HG02981 (cell line): ENCODE measurements around the gene KRTAP10-4.
"Not testable (repeated sequence)": the region's sequence is repeated elsewhere in the genome, so short reads cannot be mapped to it uniquely, and the experiment has no call there.

ENCODE experiments used
- ATAC-seq: cut with Tn5 transposase; IDR thresholded peaks from one replicate; pipeline ENCODE4 v1.9.1; 2021; ENCODE audit warnings: mild to moderate bottlenecking, moderate library complexity; ENCODE audit not compliant: unreplicated experiment

The KRTAP10-4 gene

DNA sequence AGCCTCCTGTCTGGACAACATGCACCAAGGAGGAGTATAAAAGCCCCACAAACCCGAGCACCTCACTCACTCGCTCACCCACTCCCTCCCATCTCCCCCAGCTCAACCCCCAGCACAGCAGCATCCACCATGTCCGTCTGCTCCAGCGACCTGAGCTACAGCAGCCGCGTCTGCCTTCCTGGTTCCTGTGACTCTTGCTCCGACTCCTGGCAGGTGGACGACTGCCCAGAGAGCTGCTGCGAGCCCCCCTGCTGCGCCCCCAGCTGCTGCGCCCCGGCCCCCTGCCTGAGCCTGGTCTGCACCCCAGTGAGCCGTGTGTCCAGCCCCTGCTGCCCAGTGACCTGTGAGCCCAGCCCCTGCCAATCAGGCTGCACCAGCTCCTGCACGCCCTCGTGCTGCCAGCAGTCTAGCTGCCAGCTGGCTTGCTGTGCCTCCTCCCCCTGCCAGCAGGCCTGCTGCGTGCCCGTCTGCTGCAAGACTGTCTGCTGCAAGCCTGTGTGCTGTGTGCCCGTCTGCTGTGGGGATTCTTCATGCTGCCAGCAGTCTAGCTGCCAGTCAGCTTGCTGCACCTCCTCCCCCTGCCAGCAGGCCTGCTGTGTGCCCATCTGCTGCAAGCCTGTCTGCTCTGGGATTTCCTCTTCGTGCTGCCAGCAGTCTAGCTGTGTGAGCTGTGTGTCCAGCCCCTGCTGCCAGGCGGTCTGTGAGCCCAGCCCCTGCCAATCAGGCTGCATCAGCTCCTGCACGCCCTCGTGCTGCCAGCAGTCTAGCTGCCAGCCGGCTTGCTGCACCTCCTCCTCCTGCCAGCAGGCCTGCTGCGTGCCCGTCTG, at the start of gene KRTAP10-4:
KRTAP10-4 (plus strand) TSS at position 100 of the 827 bp plus-strand sequence; CDS start at position 130, 30 bp downstream.
- ATAC-seq = not testable (repeated sequence)

GRCh38 chr21:44524414-44525371, 48.8 kb upstream of the KRTAP10-4 start:
- ATAC-seq = no peak

GRCh38 chr21:44525391-44526095, 48.0 kb upstream of the KRTAP10-4 start:
- no peak for ATAC-seq

GRCh38 chr21:44526096-44526997, 47.2 kb upstream of the KRTAP10-4 start:
- no peak for ATAC-seq

GRCh38 chr21:44527156-44527982, 46.2 kb upstream of the KRTAP10-4 start:
- ATAC-seq = no peak

DNA sequence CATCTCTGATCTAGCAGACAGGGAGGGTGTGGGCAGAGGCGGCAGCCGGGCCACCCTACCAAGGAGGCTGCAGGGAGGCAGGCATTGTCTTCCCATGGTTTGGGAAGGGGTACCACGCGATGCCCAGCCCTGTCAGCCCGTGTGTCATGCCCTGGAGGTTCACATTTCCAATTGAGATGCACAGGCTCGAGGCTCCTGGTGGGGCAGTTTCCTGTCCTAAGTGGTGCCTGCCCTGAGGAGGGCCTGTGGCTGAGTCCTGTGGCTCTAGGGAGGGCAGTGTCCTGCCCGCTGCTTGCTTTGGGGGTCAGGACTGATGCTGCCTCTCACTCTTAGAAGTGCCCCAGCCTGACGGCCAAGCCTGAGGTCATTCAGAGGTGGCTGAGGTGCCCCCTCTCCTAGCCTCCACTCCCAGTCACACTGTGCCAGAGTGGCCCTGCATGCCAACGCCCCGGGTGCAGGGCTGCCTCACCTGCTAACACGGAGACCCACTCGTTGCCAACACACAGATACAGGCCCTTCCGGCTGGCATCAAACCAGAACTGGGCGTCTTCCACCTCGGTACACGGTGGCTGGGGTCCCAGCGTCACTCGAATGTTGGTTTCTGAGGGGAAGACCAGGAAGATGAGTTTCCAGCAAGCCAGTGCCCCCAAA, 45.4 kb upstream of the KRTAP10-4 start:
- ATAC-seq = no peak

GRCh38 chr21:44528634-44528995, 44.9 kb upstream of the KRTAP10-4 start:
- ATAC-seq = no peak

DNA sequence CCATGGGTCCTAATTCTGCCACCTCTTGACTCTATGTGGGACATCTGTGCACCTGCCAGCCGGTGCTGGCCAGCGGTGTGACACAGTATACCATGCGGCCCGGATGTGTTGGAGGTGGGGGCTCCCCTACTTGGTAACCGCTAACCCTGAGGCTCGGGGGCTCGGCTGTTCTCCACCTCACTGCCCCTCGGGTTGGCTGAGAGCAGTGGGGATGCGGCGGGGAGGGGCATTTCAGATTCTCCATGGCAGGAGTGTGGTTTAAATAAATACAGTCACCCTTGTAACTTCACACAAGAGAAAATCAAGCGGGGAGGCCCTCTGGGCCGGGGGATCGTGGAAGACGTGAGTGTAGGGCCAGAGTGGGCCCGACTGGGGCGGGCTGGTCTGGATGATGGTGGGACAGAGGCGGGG, 44.5 kb upstream of the KRTAP10-4 start:
- ATAC-seq = no peak

DNA sequence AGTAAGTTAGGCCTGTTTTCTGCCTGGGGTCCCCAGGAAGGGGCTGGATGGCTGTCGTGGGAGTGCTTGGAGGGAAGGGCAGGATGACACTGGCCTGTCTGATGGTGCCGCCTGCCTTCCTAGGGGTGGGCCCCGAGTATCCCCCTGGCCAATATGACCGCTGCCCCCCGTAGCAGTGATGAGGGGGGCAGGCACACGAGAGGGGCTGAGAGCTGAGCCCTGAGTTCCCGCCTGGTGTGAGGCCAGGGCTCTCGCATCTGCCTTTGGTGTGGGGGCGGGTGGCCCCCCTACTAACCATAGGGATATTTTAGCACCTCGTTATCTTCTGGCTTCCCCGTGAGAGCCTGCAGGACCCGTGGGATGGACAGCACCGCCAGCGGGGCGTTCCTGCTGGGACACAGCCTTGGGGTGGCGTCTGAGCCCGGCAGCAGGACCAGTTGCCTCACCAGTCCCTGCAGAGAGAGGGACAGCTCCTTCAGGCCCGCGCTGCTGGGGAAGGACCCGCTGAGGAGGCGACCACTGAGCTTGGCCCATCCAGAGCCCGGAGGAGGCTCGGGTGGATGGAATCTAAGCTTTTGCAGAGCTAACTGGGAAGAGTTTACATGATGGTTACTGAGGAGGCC, 43.9 kb upstream of the KRTAP10-4 start:
- no peak for ATAC-seq

- no peak for ATAC-seq
These were observed 43.2 kb upstream of the KRTAP10-4 start for GRCh38 chr21:44530221-44530902.

DNA sequence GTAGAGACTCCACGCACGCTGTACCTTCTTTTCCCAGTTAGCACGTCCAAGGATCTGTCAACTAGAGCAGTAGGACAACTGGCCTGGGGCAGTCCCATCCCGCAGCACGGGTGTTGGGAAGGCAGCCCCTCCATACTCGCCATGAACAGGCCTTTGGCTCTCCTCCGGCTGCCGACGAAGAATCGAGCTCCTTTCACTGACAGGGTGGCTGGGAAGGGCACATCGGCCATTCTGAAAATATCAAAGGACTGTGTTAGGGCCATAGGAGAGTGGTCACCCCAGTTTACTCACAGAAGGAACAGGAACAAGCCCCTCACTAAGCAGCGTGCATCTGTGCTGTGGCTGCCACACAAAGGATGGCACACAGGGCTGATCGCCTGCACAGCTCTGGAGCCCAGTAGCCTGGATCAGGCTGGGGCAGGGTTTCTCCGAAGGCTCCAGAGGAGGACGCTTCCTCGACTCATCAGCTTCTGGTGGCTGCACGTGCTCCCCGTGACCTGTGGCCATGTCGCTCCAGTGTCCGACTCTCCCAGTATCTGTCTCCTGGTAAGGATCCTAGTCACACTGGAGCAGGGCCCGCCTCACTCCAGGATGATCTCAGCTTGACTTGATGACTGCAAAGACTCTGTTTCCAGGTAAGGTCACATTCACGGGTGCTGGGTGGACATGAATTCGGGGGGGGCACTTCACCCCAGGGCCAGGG, 42.5 kb upstream of the KRTAP10-4 start:
- no peak for ATAC-seq

DNA sequence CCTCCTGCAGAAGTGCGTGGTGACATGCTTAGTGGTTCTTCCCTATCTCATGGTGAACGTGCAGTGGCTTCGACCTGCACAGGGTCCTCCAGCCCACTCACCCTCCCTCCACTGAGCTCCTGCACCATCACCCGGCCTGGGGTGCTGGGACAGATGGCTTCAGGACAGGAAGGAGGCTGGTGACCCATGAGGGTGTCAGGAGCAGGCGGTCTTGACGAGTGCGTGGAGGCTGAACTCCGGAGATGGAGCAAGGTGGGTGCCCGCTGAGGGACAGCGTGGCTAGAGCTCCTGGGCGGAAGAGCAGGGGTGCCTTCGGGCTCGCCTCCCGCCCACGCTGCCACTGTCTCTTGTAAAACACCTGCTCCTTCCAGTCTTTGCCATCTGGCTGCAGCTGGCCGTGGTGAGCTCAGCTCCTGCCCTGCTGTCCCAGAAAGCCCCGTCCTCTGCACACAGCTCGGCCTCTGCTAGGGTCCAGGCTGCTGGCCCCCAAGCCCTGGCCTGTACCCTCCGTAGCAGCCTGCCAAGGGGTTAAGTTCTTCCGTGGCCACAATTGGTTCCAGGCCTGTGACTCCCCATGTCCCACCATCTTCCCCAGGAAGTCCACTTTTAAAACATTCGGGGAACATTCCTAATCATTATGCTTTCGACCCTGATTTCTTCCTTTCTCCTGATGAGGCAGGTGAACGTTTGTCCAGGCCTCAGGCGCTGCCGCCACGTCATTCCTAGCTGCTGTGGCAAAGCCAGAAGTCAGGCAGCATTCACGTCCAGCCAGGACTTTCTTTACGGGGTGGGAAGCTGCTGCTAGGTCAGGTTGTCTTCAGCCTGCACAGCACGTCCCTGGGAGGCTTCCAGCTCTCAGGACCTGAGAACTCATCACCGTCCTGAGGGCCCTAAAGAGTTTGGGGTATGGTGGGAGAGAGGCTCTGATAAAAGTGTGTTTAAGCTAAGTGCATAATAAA, 41.6 kb upstream of the KRTAP10-4 start:
- ATAC-seq = no peak

- no peak for ATAC-seq
These were observed 40.8 kb upstream of the KRTAP10-4 start for GRCh38 chr21:44532712-44533111.

- no peak for ATAC-seq
These were observed 40.2 kb upstream of the KRTAP10-4 start for GRCh38 chr21:44533121-44533890.
